Kidney epithelial cell (primary cell): Measurements from ENCODE around the gene XPO6. TPM values are rescaled to one million over a fixed set of nuclear protein-coding genes. Genes with fewer than 3 reads are reported as not detected.

Experiments
- DNase-seq: peaks from one replicate; pipeline ENCODE4 v3.0.0-alpha.2; 2010; ENCODE audit warnings: low read depth
- H3K27me3 ChIP-seq: 2 replicates; pipeline ENCODE4 v1.6.0; 2011; ENCODE audit warnings: low read length; ENCODE audit not compliant: control insufficient read depth, insufficient read depth
- H3K36me3 ChIP-seq: 2 replicates; pipeline ENCODE4 v1.5.1; 2011; ENCODE audit warnings: low read length; ENCODE audit not compliant: control insufficient read depth, insufficient read depth
- H3K4me3 ChIP-seq: 2 replicates; pipeline ENCODE4 v1.5.1; 2011; ENCODE audit warnings: low read depth, mild to moderate bottlenecking, control low read depth, low read length
- CTCF ChIP-seq: IDR thresholded peaks from 2 replicates; pipeline ENCODE4 v1.5.1; 2011; ENCODE audit warnings: mild to moderate bottlenecking, moderate library complexity, low read length, control low read depth, inconsistent platforms; ENCODE audit not compliant: insufficient read depth, poor library complexity, severe bottlenecking
- total RNA-seq: library from RNA; depleted of rRNA; stranded (reverse); fragments of >200 nt; gene quantifications from 2 replicates; pipeline ENCODE4 v1.2.3, GENCODE V29; 2015

XPO6 gene
- total RNA-seq = 61.9 and 100 TPM in 2 replicates

- TF ChIP-seq CTCF = no peak
- H3K36me3 ChIP-seq = no peaks in the 10 kb centered on the region
- H3K27me3 ChIP-seq = no peaks in the 10 kb centered on the region
- peak; percentile 42 for DNase-seq
- peak within 1 kb of the TSS; percentile 76 for H3K4me3 ChIP-seq
Measured at GRCh38 chr16:28211758-28212531, at the start of gene XPO6. TSS of gene XPO6 (minus strand) at chr16:28211965. CDS start at chr16:28211368, 597 bp downstream.

GRCh38 chr16:28260193-28260592, 48.4 kb upstream of the XPO6 start:
- no peak for TF ChIP-seq CTCF
- Histone ChIP-seq H3K36me3 (no peaks in the 10 kb centered on the region), H3K4me3 (no peak overlapping the region), H3K27me3 (peaks cover 40% of the 10 kb centered on the region)
- no peak for DNase-seq

GRCh38 chr16:28259781-28260150, 48.0 kb upstream of the XPO6 start:
- peaks cover 40% of the 10 kb centered on the region for H3K27me3 ChIP-seq
- DNase-seq = no peak

GRCh38 chr16:28259091-28259780, 47.5 kb upstream of the XPO6 start:
- no peak for TF ChIP-seq CTCF
- H3K27me3 ChIP-seq = peaks cover 40% of the 10 kb centered on the region
- H3K36me3 ChIP-seq = no peaks in the 10 kb centered on the region
- DNase-seq = no peak
- H3K4me3 ChIP-seq = no peak overlapping the region

More at GRCh38 chr16:28259781-28260150, 48.0 kb upstream of the XPO6 start:
- H3K36me3 ChIP-seq = no peaks in the 10 kb centered on the region
- H3K4me3 ChIP-seq = no peak overlapping the region
- TF ChIP-seq CTCF = no peak

- no peak for TF ChIP-seq CTCF
- DNase-seq = no peak
- no peak overlapping the region for H3K4me3 ChIP-seq
- no peaks in the 10 kb centered on the region for H3K36me3 ChIP-seq
- peaks cover 38% of the 10 kb centered on the region for H3K27me3 ChIP-seq
Measured at GRCh38 chr16:28258567-28258966, 46.8 kb upstream of the XPO6 start.
